Amygdala (tissue), 56 donors: ENCODE data around the gene PRKCZ.
"Not testable (repeated sequence)": the region's sequence is repeated elsewhere in the genome, so short reads cannot be mapped to it uniquely, and the experiment has no call there.

ENCODE experiments used
- DNase-seq, 56 donors: peaks; one replicate each; lab custom pipeline; 2025; lab: John Stamatoyannopoulos, UW

PRKCZ gene

DNA sequence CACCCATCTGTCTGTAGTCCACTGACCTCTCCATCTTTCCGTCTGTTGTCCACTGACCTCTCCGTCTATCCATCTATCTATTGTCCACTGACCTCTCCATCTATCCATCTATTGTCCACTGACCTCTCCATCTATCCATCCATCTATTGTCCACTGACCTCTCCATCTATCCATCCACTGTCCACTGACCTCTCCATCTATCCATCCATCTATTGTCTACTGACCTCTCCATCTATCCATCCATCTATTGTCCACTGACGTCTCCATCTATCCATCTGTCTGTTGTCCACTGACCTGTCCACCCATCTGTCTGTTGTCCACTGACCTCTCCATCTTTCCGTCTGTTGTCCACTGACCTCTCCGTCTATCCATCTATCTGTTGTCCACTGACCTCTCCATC lies 97.7 kb downstream of the PRKCZ start:
- DNase-seq: not testable (repeated sequence)

DNA sequence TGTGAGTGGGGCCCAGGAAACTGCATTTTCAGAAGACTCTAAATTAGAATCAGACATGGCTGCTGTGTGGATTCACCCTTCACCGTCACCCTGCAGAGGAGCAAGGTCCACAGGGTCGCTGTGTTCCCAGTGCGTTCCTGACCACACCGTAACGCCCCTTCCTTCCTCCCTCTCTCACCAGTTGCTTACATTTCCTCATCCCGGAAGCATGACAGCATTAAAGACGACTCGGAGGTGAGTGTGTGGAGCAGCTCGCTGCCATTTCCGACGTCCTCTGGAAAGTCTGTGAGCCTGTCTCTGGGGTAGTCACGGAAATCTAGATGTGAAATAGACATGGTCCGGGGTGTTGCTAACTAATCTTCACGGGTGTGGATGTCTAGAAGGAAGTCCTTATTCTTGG lies 98.5 kb downstream of the PRKCZ start:
- no peak for DNase-seq

DNA sequence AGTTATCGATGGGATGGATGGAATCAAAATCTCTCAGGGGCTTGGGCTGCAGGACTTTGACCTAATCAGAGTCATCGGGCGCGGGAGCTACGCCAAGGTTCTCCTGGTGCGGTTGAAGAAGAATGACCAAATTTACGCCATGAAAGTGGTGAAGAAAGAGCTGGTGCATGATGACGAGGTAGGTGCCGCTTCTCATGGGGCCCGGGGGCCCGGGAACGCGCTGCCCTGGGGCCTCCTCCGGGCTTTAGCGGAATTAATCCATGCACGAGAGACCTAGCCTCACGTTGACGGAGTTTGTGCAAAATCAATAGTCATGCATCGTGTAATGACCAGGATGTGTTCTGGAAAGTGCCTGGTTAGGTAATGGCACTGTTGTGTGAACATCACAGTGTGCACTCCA lies 100.6 kb downstream of the PRKCZ start:
- DNase-seq: no peak

DNA sequence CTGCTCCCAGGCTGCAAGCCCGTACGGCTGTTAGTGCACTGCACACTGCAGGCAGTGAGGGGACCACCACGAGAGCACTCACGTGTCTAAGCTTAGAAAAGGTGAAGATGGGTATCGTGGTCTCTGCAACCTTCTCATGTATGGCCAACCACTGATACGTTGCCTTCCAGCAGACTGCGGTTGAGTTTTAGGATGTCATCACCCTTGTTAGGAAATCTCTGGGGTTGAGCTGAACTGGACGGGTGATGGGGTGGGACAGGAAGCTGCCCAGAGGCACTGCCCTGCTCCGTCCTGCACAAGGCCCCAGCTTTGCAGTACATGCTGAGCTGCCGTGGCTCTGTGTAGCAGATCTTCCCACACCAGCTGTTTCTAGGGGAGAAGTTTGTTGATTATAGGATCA lies 101.0 kb downstream of the PRKCZ start:
- no peak for DNase-seq

DNA sequence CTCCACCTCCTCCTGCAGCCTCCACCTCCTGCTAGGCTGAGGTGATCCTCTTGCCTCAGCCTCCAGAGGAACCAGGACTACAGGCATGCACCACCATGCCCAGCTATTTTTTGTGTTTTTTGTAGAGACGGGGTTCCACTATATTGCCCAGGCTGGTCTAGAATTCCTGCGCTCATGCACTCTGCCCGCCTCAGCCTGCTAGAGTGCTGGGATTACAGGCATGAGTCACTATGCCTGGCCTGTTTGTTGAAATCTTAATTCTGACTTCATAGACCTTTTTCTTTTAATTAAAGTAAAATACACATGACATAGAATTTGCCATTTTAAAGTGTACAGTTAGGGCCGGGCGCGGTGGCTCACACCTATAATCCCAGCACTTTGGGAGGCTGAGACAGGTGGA lies 101.7 kb downstream of the PRKCZ start:
- no peak for DNase-seq

DNA sequence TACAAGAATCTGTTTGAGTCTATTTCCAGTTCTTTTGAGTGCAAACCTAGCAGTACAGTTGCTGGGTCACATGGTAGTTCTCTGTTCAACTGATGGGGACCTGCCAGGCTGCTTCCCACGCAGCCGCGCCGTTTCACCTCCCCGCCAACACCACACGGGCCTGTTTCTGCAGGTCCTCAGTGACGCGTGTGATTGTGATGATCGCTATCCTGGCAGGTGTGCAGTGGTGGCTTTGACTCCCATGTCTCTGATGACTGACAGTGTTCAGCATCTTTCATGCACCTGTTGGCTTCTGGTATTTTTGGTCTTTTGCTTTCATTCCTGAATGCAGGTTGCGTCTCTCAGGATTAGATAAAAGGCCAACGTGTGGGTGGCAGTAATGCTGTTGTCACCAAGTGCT lies 102.7 kb downstream of the PRKCZ start:
- DNase-seq: peak in 9 of 56 donors; percentile 5 to 56 (median 31)

DNA sequence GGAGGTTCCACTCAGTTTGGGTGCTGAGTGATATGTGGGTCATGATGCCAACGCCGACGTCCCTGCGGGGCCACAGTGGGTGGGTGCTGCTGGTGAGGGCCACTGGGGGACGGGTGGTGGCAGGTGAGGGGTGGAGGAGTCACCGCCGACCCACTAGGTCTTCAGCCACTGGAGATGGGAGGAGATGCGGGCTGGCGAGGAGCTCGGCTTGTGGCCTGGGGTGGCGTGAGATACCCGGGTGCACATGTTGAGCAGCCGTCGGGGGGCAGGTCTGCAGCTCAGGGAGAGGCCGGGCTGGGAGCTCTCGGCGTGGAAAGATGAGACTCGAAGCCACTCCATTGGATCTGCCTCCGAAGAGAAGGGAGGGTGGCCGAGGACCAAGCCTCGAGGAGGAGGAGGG lies 103.8 kb downstream of the PRKCZ start:
- no peak for DNase-seq

DNA sequence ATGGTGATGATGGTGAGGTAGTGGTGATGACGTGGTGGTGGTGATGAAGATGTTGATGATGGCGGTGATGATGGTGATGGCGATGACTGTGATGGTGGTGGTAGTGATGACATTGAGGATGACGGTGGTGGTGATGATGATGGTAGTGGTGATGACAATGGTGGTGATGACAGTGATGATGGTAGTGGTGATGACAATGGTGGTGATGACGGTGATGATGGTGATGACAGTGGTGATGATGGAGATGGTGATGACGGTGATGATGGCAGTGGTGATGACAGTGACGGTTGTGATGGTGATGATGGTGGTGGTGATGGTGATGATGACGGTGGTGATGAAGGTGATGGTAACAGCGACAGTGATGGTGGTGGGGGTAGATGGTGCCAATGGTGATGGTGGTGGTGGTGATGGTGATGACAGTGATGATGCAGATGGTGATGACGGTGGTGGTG lies 105.0 kb downstream of the PRKCZ start:
- no peak for DNase-seq

DNA sequence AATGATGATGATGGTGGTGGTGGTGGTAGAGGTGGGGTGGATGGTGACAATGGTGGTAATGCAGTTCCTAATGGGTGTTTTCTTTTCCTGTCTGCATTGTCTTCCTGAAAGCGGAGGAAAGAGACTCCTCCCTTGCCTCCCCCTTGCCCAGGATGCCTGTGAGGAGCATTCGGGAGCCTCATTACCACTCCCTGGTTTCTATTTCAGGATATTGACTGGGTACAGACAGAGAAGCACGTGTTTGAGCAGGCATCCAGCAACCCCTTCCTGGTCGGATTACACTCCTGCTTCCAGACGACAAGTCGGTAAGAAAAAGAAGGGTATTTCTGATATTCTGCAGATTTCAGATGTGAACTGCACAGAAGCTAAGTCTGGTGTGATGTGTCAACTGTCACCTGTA lies 105.6 kb downstream of the PRKCZ start:
- no peak for DNase-seq

DNA sequence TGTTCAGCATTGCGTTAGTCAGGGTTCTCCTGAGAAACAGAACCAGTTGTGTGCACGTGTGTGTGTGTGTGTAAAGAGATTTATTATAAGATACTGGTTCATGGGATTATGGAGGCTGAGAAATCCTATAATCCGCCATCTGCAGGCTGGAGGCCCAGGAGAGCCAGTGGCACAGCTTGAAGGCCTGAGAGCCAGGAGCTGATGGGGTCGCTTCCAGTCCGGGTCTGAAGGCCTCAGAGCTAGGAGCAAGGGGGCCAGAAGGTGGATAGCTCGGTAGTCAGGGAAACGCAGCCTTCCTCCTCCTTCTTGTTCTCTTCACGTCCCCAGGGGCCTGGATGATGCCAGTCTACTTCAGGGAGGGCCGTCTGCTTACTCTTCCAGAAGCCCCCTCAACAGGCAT lies 106.7 kb downstream of the PRKCZ start:
- no peak for DNase-seq

DNA sequence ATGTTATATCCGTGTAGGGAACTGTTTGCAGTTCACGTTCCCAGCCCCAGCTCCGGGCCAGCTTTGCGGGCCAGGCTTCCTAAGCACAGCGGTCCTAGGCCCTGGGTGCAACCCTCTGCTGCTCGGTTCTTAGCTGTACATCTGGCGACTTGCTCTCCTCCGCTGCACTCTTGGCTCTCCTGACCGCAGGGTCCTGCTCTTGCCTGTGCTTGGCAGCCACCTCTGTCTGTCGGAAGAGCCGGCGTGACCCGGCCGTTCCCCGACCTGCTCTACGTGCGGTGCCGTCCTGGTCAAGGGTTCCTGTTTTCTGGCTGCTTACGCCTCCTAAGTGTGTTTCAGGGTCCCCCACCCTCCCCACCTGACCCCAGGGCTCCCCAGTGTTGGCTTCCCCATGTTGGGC lies 107.6 kb downstream of the PRKCZ start:
- DNase-seq: no peak

DNA sequence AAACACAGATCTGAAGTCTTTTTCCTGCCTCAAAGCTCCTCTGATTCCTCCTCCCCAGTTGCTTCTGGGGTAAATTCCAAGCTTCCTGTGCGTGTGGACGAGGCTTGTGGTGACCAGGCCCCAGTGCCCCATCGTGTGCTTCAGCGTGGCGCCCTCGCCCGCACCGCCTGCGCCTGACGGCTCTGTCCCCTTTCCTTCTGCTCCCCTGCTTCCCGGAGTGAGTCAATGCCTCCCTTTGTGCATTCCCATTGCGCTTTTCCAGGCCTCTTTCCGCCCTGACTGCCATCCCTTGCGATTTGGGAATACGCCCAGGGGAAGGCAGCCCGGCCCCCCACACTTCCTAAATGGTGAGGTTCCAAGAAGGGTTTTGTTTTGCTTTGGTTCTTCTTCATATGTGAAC lies 108.1 kb downstream of the PRKCZ start:
- peak in 11 of 56 donors; percentile 12 to 45 (median 29) for DNase-seq

DNA sequence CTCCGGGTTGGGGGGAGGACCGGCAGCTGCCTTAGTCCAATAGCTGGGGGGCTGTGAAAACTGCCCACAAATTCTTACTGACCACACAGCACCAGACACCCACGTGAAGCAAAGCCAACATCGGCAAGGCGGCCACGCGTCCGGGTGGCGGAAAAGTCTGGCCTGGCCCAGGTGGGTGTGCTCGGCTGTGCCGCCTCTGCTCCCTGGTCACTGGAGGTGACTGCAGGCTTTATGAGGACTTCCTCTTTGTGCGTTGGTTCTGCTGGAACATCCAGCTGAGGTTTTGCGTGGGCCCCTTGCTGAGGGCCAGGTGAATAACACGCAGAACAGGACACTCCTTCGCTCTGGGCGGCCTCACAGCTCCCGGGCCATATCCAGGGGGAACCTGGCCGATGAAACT lies 108.9 kb downstream of the PRKCZ start:
- no peak for DNase-seq

DNA sequence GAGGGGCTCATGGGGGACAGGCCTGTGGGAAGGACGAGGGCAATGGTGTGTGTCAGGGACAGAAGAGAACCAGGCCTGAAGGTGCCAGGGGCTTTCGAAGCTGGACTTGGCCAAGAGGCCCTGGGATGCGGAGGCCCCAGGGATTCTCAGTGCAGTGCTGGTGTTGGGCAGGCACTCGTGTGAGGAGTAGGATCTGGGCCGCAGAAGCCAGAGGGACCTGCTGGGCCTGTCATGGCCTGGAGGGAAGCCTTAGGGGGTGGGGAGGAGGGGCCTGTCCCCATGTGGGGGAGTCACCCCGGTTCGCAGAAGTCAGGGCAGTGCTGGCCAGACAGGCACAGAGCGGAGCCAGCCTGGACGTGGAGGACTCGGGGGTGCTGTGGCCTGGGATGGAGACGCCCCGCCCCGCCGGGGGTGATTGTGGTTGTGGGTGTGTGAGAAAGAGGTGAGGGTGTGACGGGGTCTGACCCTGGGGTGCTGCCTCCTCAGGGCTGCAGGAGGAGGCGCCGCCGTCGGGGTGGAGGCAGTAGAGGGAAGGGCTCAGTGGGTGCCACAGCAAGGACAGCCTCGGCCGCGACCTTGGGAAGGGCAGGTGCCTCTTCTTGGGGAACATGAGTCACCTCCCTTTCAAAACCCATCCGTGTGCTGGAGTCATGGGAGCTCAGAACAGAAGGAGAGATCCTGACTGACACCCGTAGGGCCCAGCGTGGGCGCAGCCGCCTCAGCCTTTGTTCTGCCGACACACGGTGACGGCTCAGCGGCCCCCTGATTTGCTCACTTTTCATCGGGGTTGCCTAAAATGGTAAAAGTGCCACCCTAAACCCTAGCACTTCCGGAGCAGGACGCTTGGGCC lies 110.5 kb downstream of the PRKCZ start:
- DNase-seq: peak in 1 of 56 donors; percentile 6

DNA sequence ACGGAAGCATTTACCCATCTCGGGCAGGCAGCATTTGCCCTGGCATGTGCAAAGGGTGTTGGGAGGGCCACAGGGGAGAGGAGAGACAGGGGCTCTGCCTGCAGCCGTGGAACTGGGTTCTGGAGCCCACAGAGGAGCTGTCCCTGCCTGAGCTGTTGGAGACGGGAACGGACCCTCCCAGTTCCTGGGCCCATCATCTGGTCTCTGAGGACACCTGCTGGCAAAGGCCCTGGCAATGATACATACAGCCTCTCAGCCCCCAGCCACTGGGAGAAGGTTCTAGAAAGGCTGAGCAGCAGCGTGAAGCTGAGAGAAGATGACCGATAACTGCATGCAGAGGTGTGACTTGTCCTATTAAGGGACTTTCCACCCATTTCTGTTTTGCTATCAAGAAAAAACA lies 113.0 kb downstream of the PRKCZ start:
- no peak for DNase-seq

DNA sequence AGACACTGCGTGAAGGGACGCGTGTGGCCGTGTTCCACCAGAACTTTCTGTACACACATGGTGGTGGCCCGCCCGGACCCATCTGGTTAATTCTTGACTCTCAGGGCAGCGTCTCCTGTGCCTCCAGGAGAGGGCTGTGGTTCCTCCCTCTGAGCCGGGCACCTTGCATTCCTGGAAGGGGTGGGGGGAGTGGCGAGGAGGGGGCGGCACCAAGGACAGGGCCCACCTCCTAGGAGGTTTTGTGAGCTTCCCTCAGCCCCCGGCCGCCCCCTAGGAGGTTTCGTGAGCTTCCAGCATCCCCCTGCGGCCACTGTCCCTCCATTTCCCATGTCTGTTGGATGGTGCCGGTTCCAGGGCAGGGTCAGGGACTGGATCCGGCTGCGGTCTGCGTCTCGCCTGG lies 115.4 kb downstream of the PRKCZ start:
- DNase-seq: no peak

DNA sequence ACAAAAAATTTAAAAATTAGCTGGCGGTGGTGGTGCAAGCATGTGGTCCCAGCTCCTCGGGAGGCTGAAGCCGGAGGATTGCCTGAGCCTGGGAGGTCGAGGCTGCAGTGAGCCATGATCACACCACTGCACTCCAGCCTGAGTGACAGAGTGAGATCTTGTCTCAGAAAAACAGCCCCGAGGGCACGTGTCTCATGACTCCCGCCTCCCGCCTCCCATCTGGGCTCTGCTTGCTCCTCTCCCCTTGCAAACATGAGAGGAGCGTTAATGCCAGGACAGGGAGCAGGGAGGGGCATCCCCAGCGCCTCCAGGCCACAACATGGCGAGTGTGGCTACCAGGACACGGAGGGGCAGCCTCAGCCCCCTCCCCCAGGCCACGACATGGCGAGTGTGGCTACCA lies 116.0 kb downstream of the PRKCZ start:
- no peak for DNase-seq

DNA sequence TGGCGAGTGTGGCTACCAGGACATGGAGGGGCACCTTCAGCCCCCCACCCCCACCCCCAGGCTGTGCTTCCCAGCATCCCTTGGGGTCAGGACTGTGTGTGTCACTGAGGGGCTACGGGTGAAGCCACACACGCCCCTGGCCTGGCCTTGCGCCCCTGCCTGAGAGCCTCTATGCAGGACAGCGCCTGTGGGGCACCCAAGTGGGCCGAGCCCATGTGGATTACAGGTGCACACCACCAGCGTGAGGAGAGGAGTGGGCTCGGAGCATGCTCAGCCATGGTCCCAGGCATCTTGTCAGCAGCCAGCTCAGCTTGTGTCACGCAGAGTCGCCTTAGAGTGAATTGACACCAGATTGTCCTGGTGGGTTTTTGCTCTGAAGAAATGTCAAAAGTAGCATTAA lies 116.5 kb downstream of the PRKCZ start:
- no peak for DNase-seq

DNA sequence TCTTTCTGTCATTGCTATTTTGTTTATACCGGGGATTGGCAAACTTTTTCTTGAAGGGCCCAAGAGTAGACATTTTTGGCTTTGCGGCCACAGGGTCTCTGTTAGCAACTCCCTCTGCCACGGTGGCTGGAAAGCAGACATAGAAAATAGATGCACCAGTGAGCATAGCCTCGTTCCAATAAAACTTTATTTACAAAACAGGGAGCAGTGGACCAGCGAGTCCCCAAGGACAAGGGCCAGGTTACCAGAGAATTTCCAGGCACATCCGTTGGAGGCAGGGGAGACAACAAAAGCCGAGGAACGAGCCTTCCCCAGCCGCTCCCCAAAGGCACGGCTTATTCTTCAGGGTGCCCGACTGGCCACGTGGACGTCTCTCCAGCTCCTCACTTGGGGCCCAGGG lies 117.9 kb downstream of the PRKCZ start:
- DNase-seq: no peak

DNA sequence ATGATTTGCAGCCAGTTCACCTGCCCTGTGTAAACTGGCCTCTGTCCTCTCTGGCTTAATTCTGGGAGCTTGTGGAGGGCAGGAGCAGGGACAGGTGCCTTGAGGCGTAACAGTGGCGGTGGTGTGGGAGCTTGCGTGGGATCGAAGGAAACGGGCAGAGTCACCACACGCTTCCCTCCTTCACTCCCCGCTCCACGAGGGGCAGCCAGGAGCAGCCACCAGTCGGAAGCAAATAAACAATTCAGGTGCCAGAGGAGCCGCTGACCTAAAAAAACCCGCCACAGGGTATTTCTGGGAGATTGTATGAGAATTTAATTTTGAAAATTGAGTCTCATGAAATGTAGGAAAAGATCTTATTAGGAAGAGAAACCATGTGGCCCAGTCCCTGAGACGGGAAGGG lies 118.3 kb downstream of the PRKCZ start:
- no peak for DNase-seq

DNA sequence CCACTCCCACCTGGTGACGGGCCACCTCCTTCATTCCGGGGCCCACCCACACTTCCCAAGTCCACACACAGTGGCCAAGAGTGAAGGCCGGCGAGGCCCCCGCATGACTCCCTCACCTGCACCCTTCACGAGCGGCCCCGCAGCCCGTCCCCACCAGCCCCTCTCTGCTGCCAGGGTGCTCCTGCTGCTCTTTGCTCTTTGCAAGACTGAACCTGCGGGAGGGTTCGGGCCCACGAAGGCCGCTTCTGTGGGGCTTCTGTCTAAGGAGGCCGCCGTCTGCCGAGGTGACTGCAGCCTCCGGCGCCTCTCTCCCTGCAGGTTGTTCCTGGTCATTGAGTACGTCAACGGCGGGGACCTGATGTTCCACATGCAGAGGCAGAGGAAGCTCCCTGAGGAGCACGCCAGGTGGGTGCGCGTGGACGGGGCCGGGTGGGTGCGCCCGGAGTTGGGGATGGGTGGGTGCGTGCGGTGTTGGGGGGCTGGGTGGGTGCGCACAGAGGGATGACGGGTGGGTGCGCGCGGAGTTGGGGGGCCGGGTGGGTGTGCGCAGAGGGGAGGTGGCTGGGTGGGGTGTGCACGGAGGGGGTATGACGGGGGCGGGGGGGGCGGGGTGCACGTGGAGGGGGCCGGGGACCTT lies 119.1 kb downstream of the PRKCZ start:
- no peak for DNase-seq

DNA sequence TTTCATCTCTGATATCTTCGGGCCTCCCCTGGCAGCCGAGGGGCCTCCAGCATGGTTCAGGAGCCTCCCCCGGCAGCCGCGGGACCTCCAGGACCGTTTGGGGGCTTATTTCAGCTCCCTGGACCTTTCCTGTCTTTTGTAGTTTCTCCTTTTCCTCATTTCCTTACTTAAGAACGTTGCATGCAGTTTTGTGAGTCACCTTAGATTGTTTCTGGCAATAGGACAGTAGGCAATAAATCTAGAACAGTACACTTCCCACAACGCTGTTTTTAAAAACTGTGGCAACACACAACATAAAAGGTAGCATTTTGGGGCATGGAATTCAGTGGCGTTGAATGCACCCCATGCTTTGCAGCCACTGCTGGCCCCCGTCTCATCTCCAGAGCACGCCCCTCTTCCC lies 120.0 kb downstream of the PRKCZ start:
- no peak for DNase-seq
